ENCODE data around the gene KAZN.

The KAZN gene

GRCh38 chr1:14761291-14762153 lies 163.0 kb downstream of the KAZN start:
- Mint-ChIP-seq H3K9me3 (no peaks in the 10 kb centered on the region), H3K27ac (no peak overlapping the region), H3K4me3 (no peak overlapping the region), H3K27me3 (peaks cover 34 to 72% of the 10 kb centered on the region in 2 donors), H3K36me3 (ENCODE audit: insufficient read depth) (peaks cover 3% of the 10 kb centered on the region), H3K4me1 (ENCODE audit: low read depth in 2 of 2) (no peaks in the 10 kb centered on the region)
- DNase-seq: no peak
- no peak for ATAC-seq (replicated peaks)

- no peak for ATAC-seq (replicated peaks)
- no peaks in the 10 kb centered on the region for H3K9me3 Mint-ChIP-seq
Measured at GRCh38 chr1:14763977-14764376, 165.5 kb downstream of the KAZN start.

GRCh38 chr1:14765773-14766172 lies 167.3 kb downstream of the KAZN start:
- no peak for DNase-seq
- Mint-ChIP-seq H3K36me3 (ENCODE audit: insufficient read depth) (no peaks in the 10 kb centered on the region), H3K27me3 (peaks cover 27 to 44% of the 10 kb centered on the region in 2 donors), H3K4me1 (ENCODE audit: low read depth in 2 of 2) (no peaks in the 10 kb centered on the region), H3K4me3 (no peak overlapping the region), H3K9me3 (no peaks in the 10 kb centered on the region), H3K27ac (no peak overlapping the region)
- no peak for ATAC-seq (replicated peaks)

More at GRCh38 chr1:14763977-14764376, 165.5 kb downstream of the KAZN start:
- H3K36me3 Mint-ChIP-seq (ENCODE audit: insufficient read depth): no peaks in the 10 kb centered on the region
- peaks cover 27 to 58% of the 10 kb centered on the region in 2 donors for H3K27me3 Mint-ChIP-seq
- no peak overlapping the region for H3K27ac Mint-ChIP-seq
- no peak overlapping the region for H3K4me3 Mint-ChIP-seq
- no peaks in the 10 kb centered on the region for H3K4me1 Mint-ChIP-seq (ENCODE audit: low read depth in 2 of 2)
- DNase-seq: no peak

- Mint-ChIP-seq H3K27me3 (peaks cover 18 to 31% of the 10 kb centered on the region in 2 donors), H3K36me3 (ENCODE audit: insufficient read depth) (no peaks in the 10 kb centered on the region)
Measured at GRCh38 chr1:14767075-14767474, 168.6 kb downstream of the KAZN start.

GRCh38 chr1:14768582-14769304 lies 170.3 kb downstream of the KAZN start:
- ATAC-seq (replicated peaks) (no peak), DNase-seq (no peak)
- no peaks in the 10 kb centered on the region for H3K4me1 Mint-ChIP-seq (ENCODE audit: low read depth in 2 of 2)
- H3K27me3 Mint-ChIP-seq: peaks cover 18 to 29% of the 10 kb centered on the region in 2 donors
- H3K27ac Mint-ChIP-seq: no peak overlapping the region
- H3K4me3 Mint-ChIP-seq: no peak overlapping the region
- H3K9me3 Mint-ChIP-seq: no peaks in the 10 kb centered on the region
- no peaks in the 10 kb centered on the region for H3K36me3 Mint-ChIP-seq (ENCODE audit: insufficient read depth)

More at GRCh38 chr1:14767075-14767474, 168.6 kb downstream of the KAZN start:
- ATAC-seq (replicated peaks) (no peak), DNase-seq (no peak)
- Mint-ChIP-seq H3K4me3 (no peak overlapping the region), H3K27ac (no peak overlapping the region), H3K9me3 (no peaks in the 10 kb centered on the region), H3K4me1 (ENCODE audit: low read depth in 2 of 2) (no peaks in the 10 kb centered on the region)

- Mint-ChIP-seq H3K4me3 (no peak overlapping the region), H3K4me1 (ENCODE audit: low read depth in 2 of 2) (no peaks in the 10 kb centered on the region), H3K27ac (no peak overlapping the region), H3K9me3 (no peaks in the 10 kb centered on the region), H3K27me3 (peaks cover 12 to 22% of the 10 kb centered on the region in 2 donors), H3K36me3 (ENCODE audit: insufficient read depth) (no peaks in the 10 kb centered on the region)
- DNase-seq (no peak), ATAC-seq (replicated peaks) (no peak)
Measured at GRCh38 chr1:14769486-14770274, 171.2 kb downstream of the KAZN start.

- H3K27ac Mint-ChIP-seq: no peak overlapping the region
- DNase-seq (no peak), ATAC-seq (replicated peaks) (no peak)
- no peak overlapping the region for H3K4me3 Mint-ChIP-seq
- H3K27me3 Mint-ChIP-seq: peaks cover 3 to 13% of the 10 kb centered on the region in 2 donors
- no peaks in the 10 kb centered on the region for H3K9me3 Mint-ChIP-seq
- no peaks in the 10 kb centered on the region for H3K4me1 Mint-ChIP-seq (ENCODE audit: low read depth in 2 of 2)
- no peaks in the 10 kb centered on the region for H3K36me3 Mint-ChIP-seq (ENCODE audit: insufficient read depth)
Measured at GRCh38 chr1:14773396-14774025, 175.0 kb downstream of the KAZN start.

- Mint-ChIP-seq H3K27me3 (peaks cover 10 to 20% of the 10 kb centered on the region in 2 donors), H3K9me3 (no peaks in the 10 kb centered on the region), H3K4me1 (ENCODE audit: low read depth in 2 of 2) (no peaks in the 10 kb centered on the region), H3K27ac (no peak overlapping the region), H3K36me3 (ENCODE audit: insufficient read depth) (no peaks in the 10 kb centered on the region), H3K4me3 (no peak overlapping the region)
- ATAC-seq (replicated peaks): no peak
- DNase-seq: no peak
Measured at GRCh38 chr1:14774225-14774624, 175.7 kb downstream of the KAZN start.

GRCh38 chr1:14774988-14775387 lies 176.5 kb downstream of the KAZN start:
- H3K27me3 Mint-ChIP-seq: peaks cover 17 to 28% of the 10 kb centered on the region in 2 donors
- ATAC-seq (replicated peaks) (no peak), DNase-seq (no peak)
- H3K4me3 Mint-ChIP-seq: no peak overlapping the region
- H3K36me3 Mint-ChIP-seq (ENCODE audit: insufficient read depth): no peaks in the 10 kb centered on the region
- H3K4me1 Mint-ChIP-seq (ENCODE audit: low read depth in 2 of 2): no peaks in the 10 kb centered on the region
- no peaks in the 10 kb centered on the region for H3K9me3 Mint-ChIP-seq
- H3K27ac Mint-ChIP-seq: no peak overlapping the region

GRCh38 chr1:14775434-14775833 lies 176.9 kb downstream of the KAZN start:
- Mint-ChIP-seq H3K27me3 (peaks cover 22 to 32% of the 10 kb centered on the region in 2 donors), H3K27ac (no peak overlapping the region), H3K4me3 (no peak overlapping the region), H3K4me1 (ENCODE audit: low read depth in 2 of 2) (no peaks in the 10 kb centered on the region), H3K36me3 (ENCODE audit: insufficient read depth) (no peaks in the 10 kb centered on the region), H3K9me3 (no peaks in the 10 kb centered on the region)
- DNase-seq (no peak), ATAC-seq (replicated peaks) (no peak)

GRCh38 chr1:14777516-14778506 lies 179.3 kb downstream of the KAZN start:
- no peak overlapping the region for H3K27ac Mint-ChIP-seq
- H3K27me3 Mint-ChIP-seq: peaks cover 29 to 32% of the 10 kb centered on the region in 2 donors
- no peaks in the 10 kb centered on the region for H3K36me3 Mint-ChIP-seq (ENCODE audit: insufficient read depth)
- no peak overlapping the region for H3K4me3 Mint-ChIP-seq
- no peaks in the 10 kb centered on the region for H3K9me3 Mint-ChIP-seq
- ATAC-seq (replicated peaks) (no peak), DNase-seq (no peak)
- no peaks in the 10 kb centered on the region for H3K4me1 Mint-ChIP-seq (ENCODE audit: low read depth in 2 of 2)

- no peak for DNase-seq
- Mint-ChIP-seq H3K9me3 (no peaks in the 10 kb centered on the region), H3K27me3 (peaks cover 35% of the 10 kb centered on the region in 2 donors), H3K36me3 (ENCODE audit: insufficient read depth) (no peaks in the 10 kb centered on the region), H3K4me1 (ENCODE audit: low read depth in 2 of 2) (no peaks in the 10 kb centered on the region), H3K4me3 (no peak overlapping the region), H3K27ac (no peak overlapping the region)
- no peak for ATAC-seq (replicated peaks)
Measured at GRCh38 chr1:14778541-14778897, 180.0 kb downstream of the KAZN start.

Measured in effector memory CD8-positive, alpha-beta T cell (primary cell).